K562 (cell line): ENCODE results near the gene SPTAN1. TPM values are rescaled to one million over a fixed set of nuclear protein-coding genes. Genes with fewer than 3 reads are reported as not detected.
"Not testable (repeated sequence)": the region's sequence is repeated elsewhere in the genome, so short reads cannot be mapped to it uniquely, and the experiment has no call there.

ENCODE experiments used
- ATAC-seq: fragments of 200-7000 bp; cut with Tn5 transposase; 3 replicates; pipeline ENCODE4 v1.9.1; 2020; ENCODE audit warnings: moderate library complexity
- BruUV-seq: library from RNA; stranded (reverse); fragments of 400-500 nt; replicated peaks from 2 replicates; lab custom pipeline; 2021; lab: Mats Ljungman, UMichigan
- CTCF ChIA-PET: fragments of 300-600 bp; formaldehyde crosslinking; extraction: SDS; loops from one replicate; lab custom pipeline; 2021; ENCODE audit warnings: low intra/inter-chr PET ratio; lab: Yijun Ruan, JAX
- POLR2A ChIA-PET: fragments of 300-600, 350-650 bp; sonication (Branson Sonifier 250); formaldehyde crosslinking; extraction: SDS; loops from one replicate; lab custom pipeline; 2021; ENCODE audit warnings: antibody characterized with exemption, inconsistent platforms; lab: Yijun Ruan, JAX
- DNase-seq, 4 experiments: peaks; one replicate each; pipeline versions ENCODE4 v3.0.0 to v3.0.0-alpha.2; 2011 to 2018; ENCODE audit warnings: low spot score in 3 of 4, mixed read lengths in 3 of 4; ENCODE audit errors: extremely low read depth in 1 of 4
- FAIRE-seq: peaks from 2 replicates; lab custom pipeline; 2011; peaks lifted over from hg19 to GRCh38; lab: Jason Lieb, UNC
- H2AFZ ChIP-seq: 2 replicates; pipeline ENCODE4 v1.6.0; 2011; ENCODE audit warnings: low read depth, low read length, control low read depth, inconsistent platforms
- H3K27ac ChIP-seq: fragments of 200-600 bp; 3 replicates; pipeline ENCODE4 v1.8.0; 2011; ENCODE audit warnings: low read depth, mild to moderate bottlenecking, control low read depth, inconsistent platforms, low read length, moderate library complexity, mixed read lengths; ENCODE audit errors: extremely low read depth
- H3K27me3 ChIP-seq, 2 experiments: fragments of 300-600 bp in 1 of 2; 2 replicates in 1 of 2; 3 replicates in 1 of 2; pipeline versions ENCODE4 v1.6.0 to v1.8.0; 2011; ENCODE audit warnings: inconsistent platforms in 2 of 2, low read length in 2 of 2, mild to moderate bottlenecking in 1 of 2, mixed read lengths in 1 of 2, moderate library complexity in 1 of 2; ENCODE audit not compliant: control insufficient read depth in 2 of 2, insufficient read depth in 2 of 2
- H3K36me3 ChIP-seq: fragments of 300-600 bp; 3 replicates; pipeline ENCODE4 v1.8.0; 2011; ENCODE audit warnings: mild to moderate bottlenecking, low read length, inconsistent platforms; ENCODE audit not compliant: control insufficient read depth, insufficient read depth
- H3K4me1 ChIP-seq, 2 experiments: fragments of 200-600 bp in 1 of 2; replicated peaks in 1 of 2; 2 replicates in 1 of 2; 3 replicates in 1 of 2; pipeline versions ENCODE4 v1.5.1 to v1.8.0; 2011; ENCODE audit warnings: inconsistent platforms in 2 of 2, low read length in 2 of 2, mild to moderate bottlenecking in 1 of 2, mixed read lengths in 1 of 2, moderate library complexity in 1 of 2; ENCODE audit not compliant: control insufficient read depth in 2 of 2, insufficient read depth in 2 of 2
- H3K4me2 ChIP-seq: 2 replicates; pipeline ENCODE4 v1.6.1; 2011; ENCODE audit warnings: low read length, control low read depth, inconsistent platforms, mixed read lengths; ENCODE audit not compliant: insufficient read depth
- H3K4me3 ChIP-seq: fragments of 200-600 bp; sonication (generic), shearing (Covaris generic); 2 replicates; pipeline ENCODE4 v1.5.1; 2016; ENCODE audit warnings: control low read depth, inconsistent platforms
- H3K79me2 ChIP-seq: fragments of 200-600 bp; 3 replicates; pipeline ENCODE4 v1.8.0; 2011; ENCODE audit warnings: low read length, inconsistent platforms; ENCODE audit not compliant: control insufficient read depth, insufficient read depth
- H3K9ac ChIP-seq, 2 experiments: 2 replicates each; pipeline versions ENCODE4 v1.6.0 to v1.6.1; 2011; ENCODE audit warnings: low read depth in 2 of 2, low read length in 2 of 2, control low read depth in 1 of 2, inconsistent platforms in 1 of 2, mild to moderate bottlenecking in 1 of 2, mixed read lengths in 1 of 2; ENCODE audit not compliant: insufficient read depth in 1 of 2
- H3K9me1 ChIP-seq: one replicate; pipeline ENCODE4 v1.6.0; 2011; ENCODE audit warnings: inconsistent platforms, mild to moderate bottlenecking, low read length, moderate library complexity; ENCODE audit not compliant: control insufficient read depth, insufficient read depth
- H3K9me3 ChIP-seq: replicated peaks from 2 replicates; pipeline ENCODE4 v1.5.1; 2011; ENCODE audit warnings: low read depth, low read length, inconsistent platforms; ENCODE audit not compliant: control insufficient read depth, insufficient read depth
- H4K20me1 ChIP-seq: replicated peaks from 2 replicates; pipeline ENCODE4 v1.6.1; 2011; ENCODE audit warnings: low read length, inconsistent platforms, mixed read lengths; ENCODE audit not compliant: control insufficient read depth, insufficient read depth
- FOXM1 ChIP-seq, 2 experiments: fragments of 450-650 bp in 1 of 2; sonication (generic) in 1 of 2; formaldehyde crosslinking in 1 of 2; IDR thresholded peaks; 2 replicates each; pipeline versions ENCODE4 v1.6.1 to v1.9.0; 2017 to 2022; ENCODE audit warnings: low read depth in 2 of 2, mild to moderate bottlenecking in 2 of 2, missing genetic modification reagents in 1 of 2, moderate library complexity in 1 of 2
- MTF1 ChIP-seq: fragments of 250-450 bp; sonication (Bioruptor Pico); IDR thresholded peaks from 2 replicates; pipeline ENCODE4 v1.9.0; 2021; ENCODE audit warnings: moderate library complexity, mild to moderate bottlenecking, inconsistent platforms, borderline replicate concordance
- NFE2L1 ChIP-seq: fragments of 450-650 bp; IDR thresholded peaks from 2 replicates; pipeline ENCODE4 v1.6.1; 2016; ENCODE audit warnings: missing genetic modification characterization, low read depth, mild to moderate bottlenecking, missing compliant biosample characterization, moderate library complexity, borderline replicate concordance
- NFIC ChIP-seq: fragments of 450-650 bp; IDR thresholded peaks from 2 replicates; pipeline ENCODE4 v1.6.1; 2017; ENCODE audit warnings: mild to moderate bottlenecking, inconsistent platforms
- ZNF277 ChIP-seq: fragments of 250-450 bp; sonication (Bioruptor Pico); IDR thresholded peaks from 2 replicates; pipeline ENCODE4 v1.8.0; 2022; ENCODE audit warnings: inconsistent platforms, mild to moderate bottlenecking, moderate library complexity, borderline replicate concordance
- WGBS: fragments of 100-300 bp; shearing (Covaris generic); methylation state at CpG from one replicate; pipeline ENCODE4 v1.1.6; 2016; ENCODE audit warnings: low coverage, mixed read lengths; ENCODE audit not compliant: insufficient coverage; ENCODE audit errors: missing lambda C conversion rate; 5-methylcytosine and 5-hydroxymethylcytosine counted together
- in situ Hi-C: fragments of 300-500 bp; cut with MboI; formaldehyde crosslinking; loops from 4 replicates; pipeline ENCODE4 v1.15.0; 2018; ENCODE audit warnings: inconsistent platforms, mixed read lengths
- intact Hi-C: fragments of 100-400 bp; cut with micrococcal nuclease; formaldehyde crosslinking; loops from 2 replicates; pipeline ENCODE4 v1.14.2; 2022
- polyA plus RNA-seq, 8 experiments: library from polyadenylated mRNA; depleted of rRNA in 4 of 8; stranded (reverse) in 5 of 8; unstranded in 3 of 8; fragments of >200 nt; fragmentation: Nextera tagmentation in 2 of 8; fragmentation: Illumina TruSeq in 1 of 8; extraction: Ambion mirVana in 2 of 8; extraction: Trizol in 1 of 8; gene quantifications; 2 replicates each; pipeline versions ENCODE4 v1.2.1 to v1.2.3, GENCODE V29; 2011 to 2014; ENCODE audit warnings: inconsistent platforms in 1 of 8, missing spikeins in 1 of 8
- total RNA-seq, 7 experiments: library from RNA; depleted of rRNA in 6 of 7; stranded (reverse); fragments of >200 nt in 6 of 7; fragmentation: Illumina TruSeq in 2 of 7; extraction: Trizol in 2 of 7; gene quantifications; 2 replicates each; pipeline versions ENCODE4 v1.2.1 to v1.2.3, GENCODE V29; 2011 to 2021; ENCODE audit warnings: low replicate concordance in 1 of 7

SPTAN1 gene
- total and polyA plus RNA-seq, 9 of the 15 experiments (the other 6 are each of a cell fraction or from before 2014, with no cell fraction given) = 1.5 to 13.5 (median 6.8) TPM

- WGBS = 68% methylated on average over 11 of the region's 12 CpGs
- H3K9me1 ChIP-seq, ATAC-seq, CTCF ChIA-PET, H2AFZ ChIP-seq, H3K27me3 ChIP-seq, H3K27ac ChIP-seq, DNase-seq, BruUV-seq, H3K9ac ChIP-seq, FAIRE-seq, H4K20me1 ChIP-seq, in situ Hi-C loops, H3K9me3 ChIP-seq: not testable (repeated sequence)
- intact Hi-C loops = loop anchor here (2.0 to 10.0 kb wide), 2 partner anchors 67 to 109 kb away; no protein-coding TSS in a partner anchor
- POLR2A ChIA-PET = interaction anchor here (0.6 to 1.1 kb wide), 2 partner anchors 133 to 215 kb away, joined by 3 read pairs; no protein-coding TSS in a partner anchor
- peak overlapping the region; percentile 97; the same call in 1 of the 2 replicates for H3K4me2 ChIP-seq
- H3K79me2 ChIP-seq = peaks cover 30% of the 10 kb centered on the region
- peaks cover 6 to 11% of the 10 kb centered on the region in 2 experiments; a peak in 4 of 5 replicates for H3K4me1 ChIP-seq
- peaks cover 40% of the 10 kb centered on the region; the same call in 2 of the 3 replicates for H3K36me3 ChIP-seq
- H3K4me3 ChIP-seq = 0 out of 2 replicates have a peak overlapping the region, but pooled peaks have one; percentile 69
These were observed 46.5 kb upstream of the SPTAN1 start for GRCh38 chr9:128505906-128506305.

GRCh38 chr9:128512820-128513219 is 39.6 kb upstream of the SPTAN1 start:
- Histone ChIP-seq H3K9ac (no peak overlapping the region), H4K20me1 (no peaks in the 10 kb centered on the region)
- peak; percentile 81; the same call in 1 of the 2 replicates for TF ChIP-seq ZNF277 (CRISPR knock-in tag)
- TF ChIP-seq NFE2L1 (tag) = no peak
- TF ChIP-seq MTF1 (CRISPR knock-in tag) = no peak
- TF ChIP-seq NFIC = no peak
- no peak for TF ChIP-seq FOXM1 (IDR thresholded peaks at IDR 0.05; ENCODE audit: low read depth)
- no peak for TF ChIP-seq FOXM1 (CRISPR knock-in tag; IDR thresholded peaks at IDR 0.05; ENCODE audit: low read depth)
- TF ChIP-seq, all 486 proteins: peak for 1
- WGBS = 98% methylated on average over 9 of the region's 9 CpGs
- Histone ChIP-seq H3K9me3 (no peaks in the 10 kb centered on the region), H3K79me2 (peaks cover 4% of the 10 kb centered on the region; the same call in 2 of the 3 replicates), H3K27ac (no peak overlapping the region), H3K9me1 (no peaks in the 10 kb centered on the region), H2AFZ (no peak overlapping the region), H3K36me3 (peaks cover 59% of the 10 kb centered on the region), H3K4me2 (no peak overlapping the region), H3K27me3 (no peaks in the 10 kb centered on the region), H3K4me1 (no peaks in the 10 kb centered on the region; a peak in 2 of 5 replicates), H3K4me3 (no peak overlapping the region)
- no TSS peak for BruUV-seq
- in situ Hi-C loops (no loop called here), intact Hi-C loops (no loop called here)
- ChIA-PET POLR2A (interaction anchor here (0.6 to 1.0 kb wide), 2 partner anchors 8 to 25 kb away, joined by 3 to 5 read pairs; partner anchors contain the start of gene GLE1), CTCF (no interaction called here)
- FAIRE-seq (no peak), ATAC-seq (no peak), DNase-seq (no peak)
